Body of pancreas (tissue), 4 donors: ENCODE data around the gene CENATAC.

ENCODE experiments used
- POLR2A ChIP-seq, 3 donors: fragments of 450-650 bp; IDR thresholded peaks; one replicate each; pipeline ENCODE4 v1.6.1; 2016; ENCODE audit warnings: antibody characterized with exemption in 3 of 3, mild to moderate bottlenecking in 2 of 3
- TF ChIP-seq, protein P1 (sequence below), 7 experiments: fragments of 450-650 bp in 4 of 7; fragments of 200-600 bp in 3 of 7; sonication (generic) in 3 of 7; IDR thresholded peaks; one replicate each; pipeline ENCODE4 v1.5.1; 2016 to 2019; ENCODE audit warnings: antibody characterized with exemption in 7 of 7

GRCh38 chr11:118961591-118961990, 36.3 kb upstream of the CENATAC start:
- TF ChIP-seq POLR2A (IDR thresholded peaks at IDR 0.05), result no peak
- TF ChIP-seq, protein P1, sequence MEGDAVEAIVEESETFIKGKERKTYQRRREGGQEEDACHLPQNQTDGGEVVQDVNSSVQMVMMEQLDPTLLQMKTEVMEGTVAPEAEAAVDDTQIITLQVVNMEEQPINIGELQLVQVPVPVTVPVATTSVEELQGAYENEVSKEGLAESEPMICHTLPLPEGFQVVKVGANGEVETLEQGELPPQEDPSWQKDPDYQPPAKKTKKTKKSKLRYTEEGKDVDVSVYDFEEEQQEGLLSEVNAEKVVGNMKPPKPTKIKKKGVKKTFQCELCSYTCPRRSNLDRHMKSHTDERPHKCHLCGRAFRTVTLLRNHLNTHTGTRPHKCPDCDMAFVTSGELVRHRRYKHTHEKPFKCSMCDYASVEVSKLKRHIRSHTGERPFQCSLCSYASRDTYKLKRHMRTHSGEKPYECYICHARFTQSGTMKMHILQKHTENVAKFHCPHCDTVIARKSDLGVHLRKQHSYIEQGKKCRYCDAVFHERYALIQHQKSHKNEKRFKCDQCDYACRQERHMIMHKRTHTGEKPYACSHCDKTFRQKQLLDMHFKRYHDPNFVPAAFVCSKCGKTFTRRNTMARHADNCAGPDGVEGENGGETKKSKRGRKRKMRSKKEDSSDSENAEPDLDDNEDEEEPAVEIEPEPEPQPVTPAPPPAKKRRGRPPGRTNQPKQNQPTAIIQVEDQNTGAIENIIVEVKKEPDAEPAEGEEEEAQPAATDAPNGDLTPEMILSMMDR (IDR thresholded peaks at IDR 0.05), result no peak
